HepG2 (cell line): Measurements from ENCODE around the gene STKLD1. TPM values are rescaled to one million over a fixed set of nuclear protein-coding genes. Genes with fewer than 3 reads are reported as not detected.

ENCODE experiments used
- BORCS8-MEF2B ChIP-seq: sonication (generic); formaldehyde crosslinking; IDR thresholded peaks from 2 replicates; pipeline ENCODE4 v1.8.0; 2022; ENCODE audit warnings: mild to moderate bottlenecking, missing genetic modification reagents
- CEBPG ChIP-seq: IDR thresholded peaks from 2 replicates; pipeline ENCODE4 v1.6.1; 2016
- ELF4 ChIP-seq: sonication (generic); formaldehyde crosslinking; IDR thresholded peaks from 2 replicates; pipeline ENCODE4 v1.5.0; 2020; ENCODE audit warnings: missing genetic modification reagents, mild to moderate bottlenecking, moderate library complexity, borderline replicate concordance
- FIP1L1 ChIP-seq: fragments of 200-400 bp; formaldehyde crosslinking; IDR thresholded peaks from 2 replicates; pipeline ENCODE4 v1.6.1; 2018; ENCODE audit warnings: low read depth, mild to moderate bottlenecking, low read length, moderate library complexity, borderline replicate concordance; ENCODE audit not compliant: insufficient read depth
- KDM2A ChIP-seq: sonication (generic); formaldehyde crosslinking; IDR thresholded peaks from 2 replicates; pipeline ENCODE4 v1.4.0; 2020; ENCODE audit warnings: low read depth, missing genetic modification reagents, borderline replicate concordance
- KDM4B ChIP-seq: sonication (generic); formaldehyde crosslinking; IDR thresholded peaks from 2 replicates; pipeline ENCODE4 v1.4.0; 2020; ENCODE audit warnings: missing genetic modification reagents
- NR1H2 ChIP-seq: sonication (generic); formaldehyde crosslinking; IDR thresholded peaks from 2 replicates; pipeline ENCODE4 v1.8.1; 2022; ENCODE audit warnings: low read depth, missing genetic modification reagents, borderline replicate concordance
- PHF8 ChIP-seq: sonication (generic); formaldehyde crosslinking; IDR thresholded peaks from 2 replicates; pipeline ENCODE4 v1.5.0; 2020; ENCODE audit warnings: missing genetic modification reagents
- SOX5 ChIP-seq: IDR thresholded peaks from 2 replicates; pipeline ENCODE4 v1.6.1; 2016; ENCODE audit warnings: borderline replicate concordance
- ZBTB43 ChIP-seq: sonication (generic); formaldehyde crosslinking; conservative IDR thresholded peaks from 2 replicates; pipeline ENCODE4 v1.4.0; 2020; ENCODE audit warnings: missing genetic modification reagents
- ZNF556 ChIP-seq: sonication (generic); formaldehyde crosslinking; IDR thresholded peaks from 2 replicates; pipeline ENCODE4 v1.4.0; 2020; ENCODE audit warnings: mild to moderate bottlenecking, missing genetic modification reagents, borderline replicate concordance
- ZNF839 ChIP-seq: sonication (generic); formaldehyde crosslinking; IDR thresholded peaks from 2 replicates; pipeline ENCODE4 v1.4.0; 2020; ENCODE audit warnings: missing genetic modification reagents, mild to moderate bottlenecking, borderline replicate concordance
- polyA plus RNA-seq, 8 experiments: library from polyadenylated mRNA; depleted of rRNA in 3 of 8; stranded (reverse) in 7 of 8; unstranded in 1 of 8; fragments of >200 nt; fragmentation: Illumina TruSeq in 4 of 8; extraction: Trizol in 4 of 8; gene quantifications; 2 replicates each; pipeline versions ENCODE4 v1.2.1 to v1.2.3, GENCODE V29; 2011 to 2016; ENCODE audit warnings: low read depth in 4 of 8, missing spikeins in 1 of 8, mixed read lengths in 1 of 8; ENCODE audit not compliant: insufficient read depth in 1 of 8
- total RNA-seq, 5 experiments: library from RNA; depleted of rRNA; stranded (reverse); fragments of >200 nt; fragmentation: Illumina TruSeq; extraction: Trizol; gene quantifications; 2 replicates each; pipeline ENCODE4 v1.2.3, GENCODE V29; 2016; ENCODE audit warnings: low read depth in 1 of 5
- TF ChIP-seq, protein P1 (sequence below): sonication (generic); formaldehyde crosslinking; IDR thresholded peaks from 2 replicates; pipeline ENCODE4 v1.4.0; 2020; ENCODE audit warnings: low read depth, mild to moderate bottlenecking, missing genetic modification reagents
- TF ChIP-seq, protein P2 (sequence below), 2 experiments: IDR thresholded peaks; 2 replicates each; pipeline ENCODE4 v1.6.1; 2011 to 2012; ENCODE audit warnings: low read length in 2 of 2, borderline replicate concordance in 1 of 2, low read depth in 1 of 2, mild to moderate bottlenecking in 1 of 2, moderate library complexity in 1 of 2
- TF ChIP-seq, protein P3 (sequence below), 2 experiments: sonication (generic) in 1 of 2; formaldehyde crosslinking in 1 of 2; IDR thresholded peaks; 2 replicates each; pipeline versions ENCODE4 v1.5.1 to v1.6.1; 2011 to 2020; ENCODE audit warnings: borderline replicate concordance in 1 of 2, low read depth in 1 of 2, low read length in 1 of 2, mild to moderate bottlenecking in 1 of 2, missing genetic modification reagents in 1 of 2, moderate library complexity in 1 of 2

Gene STKLD1
- total and polyA plus RNA-seq, 2 of the 13 experiments (the other 11 are each of a cell fraction or from before 2014, with no cell fraction given), result 1.5 to 2.2 TPM

DNA sequence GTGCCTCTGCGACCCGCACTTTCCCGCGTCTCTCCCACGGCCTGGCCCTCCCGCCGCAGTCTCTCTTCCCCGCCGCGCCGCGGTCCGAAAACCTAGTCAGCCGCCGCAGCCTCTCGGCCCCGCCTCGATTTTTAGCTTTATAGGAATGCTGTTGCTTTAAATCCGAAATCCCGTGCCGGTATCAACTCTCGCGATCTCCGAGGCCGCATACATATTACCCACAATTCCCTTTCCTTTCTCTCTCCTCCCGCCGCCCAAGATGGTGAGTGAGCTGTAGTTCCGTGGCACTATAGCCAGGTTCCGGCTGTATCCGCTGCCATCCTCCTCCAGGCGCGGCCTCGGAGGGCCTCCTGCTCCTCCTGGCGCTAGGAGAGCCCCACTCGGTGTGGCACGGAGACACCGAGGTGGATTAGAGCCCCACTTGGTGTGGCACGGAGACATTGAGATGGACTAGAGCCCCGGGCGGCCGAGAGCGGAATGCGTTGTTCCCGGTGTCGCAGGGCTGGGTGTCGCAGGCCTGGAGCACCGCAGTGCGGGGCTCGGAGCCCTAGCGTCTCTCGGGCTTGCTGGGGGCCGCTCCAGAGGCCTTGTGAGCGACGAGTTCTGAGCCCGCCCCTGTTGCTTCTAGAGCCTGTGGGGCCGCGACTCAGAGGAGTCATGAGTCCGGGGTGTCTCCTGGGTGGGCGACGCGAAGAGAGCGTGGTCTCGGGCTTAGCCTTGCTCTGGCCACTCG is 28.0 kb upstream of the STKLD1 start, which contains the start of the genes MED22 and RPL7A (continued):
- TF ChIP-seq, protein P1, sequence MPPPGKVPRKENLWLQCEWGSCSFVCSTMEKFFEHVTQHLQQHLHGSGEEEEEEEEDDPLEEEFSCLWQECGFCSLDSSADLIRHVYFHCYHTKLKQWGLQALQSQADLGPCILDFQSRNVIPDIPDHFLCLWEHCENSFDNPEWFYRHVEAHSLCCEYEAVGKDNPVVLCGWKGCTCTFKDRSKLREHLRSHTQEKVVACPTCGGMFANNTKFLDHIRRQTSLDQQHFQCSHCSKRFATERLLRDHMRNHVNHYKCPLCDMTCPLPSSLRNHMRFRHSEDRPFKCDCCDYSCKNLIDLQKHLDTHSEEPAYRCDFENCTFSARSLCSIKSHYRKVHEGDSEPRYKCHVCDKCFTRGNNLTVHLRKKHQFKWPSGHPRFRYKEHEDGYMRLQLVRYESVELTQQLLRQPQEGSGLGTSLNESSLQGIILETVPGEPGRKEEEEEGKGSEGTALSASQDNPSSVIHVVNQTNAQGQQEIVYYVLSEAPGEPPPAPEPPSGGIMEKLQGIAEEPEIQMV, result 0 out of 2 replicates have a peak, but pooled peaks have one; percentile 31
- TF ChIP-seq SOX5 (CRISPR knock-in tag) (0 out of 2 replicates have a peak, but pooled peaks have one; percentile 9), PHF8 (peak; percentile 71), ELF4 (CRISPR knock-in tag) (no peak), KDM2A (CRISPR knock-in tag) (peak; percentile 80), KDM4B (CRISPR knock-in tag) (peak; percentile 57; the same call in 1 of the 2 replicates), ZNF839 (no peak), CEBPG (CRISPR knock-in tag) (no peak; the same call in 1 of the 2 replicates), ZNF556 (no peak; the same call in 1 of the 2 replicates), FIP1L1 (0 out of 2 replicates have a peak, but pooled peaks have one; percentile 87), BORCS8-MEF2B (peak; percentile 80), NR1H2 (CRISPR knock-in tag) (0 out of 2 replicates have a peak, but pooled peaks have one; percentile 25), ZBTB43 (no peak)
- TF ChIP-seq, protein P2, sequence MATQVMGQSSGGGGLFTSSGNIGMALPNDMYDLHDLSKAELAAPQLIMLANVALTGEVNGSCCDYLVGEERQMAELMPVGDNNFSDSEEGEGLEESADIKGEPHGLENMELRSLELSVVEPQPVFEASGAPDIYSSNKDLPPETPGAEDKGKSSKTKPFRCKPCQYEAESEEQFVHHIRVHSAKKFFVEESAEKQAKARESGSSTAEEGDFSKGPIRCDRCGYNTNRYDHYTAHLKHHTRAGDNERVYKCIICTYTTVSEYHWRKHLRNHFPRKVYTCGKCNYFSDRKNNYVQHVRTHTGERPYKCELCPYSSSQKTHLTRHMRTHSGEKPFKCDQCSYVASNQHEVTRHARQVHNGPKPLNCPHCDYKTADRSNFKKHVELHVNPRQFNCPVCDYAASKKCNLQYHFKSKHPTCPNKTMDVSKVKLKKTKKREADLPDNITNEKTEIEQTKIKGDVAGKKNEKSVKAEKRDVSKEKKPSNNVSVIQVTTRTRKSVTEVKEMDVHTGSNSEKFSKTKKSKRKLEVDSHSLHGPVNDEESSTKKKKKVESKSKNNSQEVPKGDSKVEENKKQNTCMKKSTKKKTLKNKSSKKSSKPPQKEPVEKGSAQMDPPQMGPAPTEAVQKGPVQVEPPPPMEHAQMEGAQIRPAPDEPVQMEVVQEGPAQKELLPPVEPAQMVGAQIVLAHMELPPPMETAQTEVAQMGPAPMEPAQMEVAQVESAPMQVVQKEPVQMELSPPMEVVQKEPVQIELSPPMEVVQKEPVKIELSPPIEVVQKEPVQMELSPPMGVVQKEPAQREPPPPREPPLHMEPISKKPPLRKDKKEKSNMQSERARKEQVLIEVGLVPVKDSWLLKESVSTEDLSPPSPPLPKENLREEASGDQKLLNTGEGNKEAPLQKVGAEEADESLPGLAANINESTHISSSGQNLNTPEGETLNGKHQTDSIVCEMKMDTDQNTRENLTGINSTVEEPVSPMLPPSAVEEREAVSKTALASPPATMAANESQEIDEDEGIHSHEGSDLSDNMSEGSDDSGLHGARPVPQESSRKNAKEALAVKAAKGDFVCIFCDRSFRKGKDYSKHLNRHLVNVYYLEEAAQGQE (IDR thresholded peaks at IDR 0.05; ENCODE audit: borderline replicate concordance in 1 of 2, low read depth in 1 of 2, low read length in 2 of 2), result peak in 1 of 2 experiments; percentile 62; a peak in 2 of 4 replicates
- TF ChIP-seq, protein P3, sequence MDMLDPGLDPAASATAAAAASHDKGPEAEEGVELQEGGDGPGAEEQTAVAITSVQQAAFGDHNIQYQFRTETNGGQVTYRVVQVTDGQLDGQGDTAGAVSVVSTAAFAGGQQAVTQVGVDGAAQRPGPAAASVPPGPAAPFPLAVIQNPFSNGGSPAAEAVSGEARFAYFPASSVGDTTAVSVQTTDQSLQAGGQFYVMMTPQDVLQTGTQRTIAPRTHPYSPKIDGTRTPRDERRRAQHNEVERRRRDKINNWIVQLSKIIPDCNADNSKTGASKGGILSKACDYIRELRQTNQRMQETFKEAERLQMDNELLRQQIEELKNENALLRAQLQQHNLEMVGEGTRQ (IDR thresholded peaks at IDR 0.05; ENCODE audit: low read depth, low read length), result no peak
- TF ChIP-seq, protein P3 (CRISPR knock-in tag; IDR thresholded peaks at IDR 0.05; ENCODE audit: borderline replicate concordance), result no peak
